Superior temporal gyrus (tissue), 1 donor: ENCODE results near the gene TIAM2.
"Not testable (repeated sequence)": the region's sequence is repeated elsewhere in the genome, so short reads cannot be mapped to it uniquely, and the experiment has no call there.

Experiments used
- DNase-seq: peaks from one replicate; pipeline ENCODE4 v3.0.0-alpha.2; 2016; ENCODE audit errors: extremely low spot score

The TIAM2 gene

DNA sequence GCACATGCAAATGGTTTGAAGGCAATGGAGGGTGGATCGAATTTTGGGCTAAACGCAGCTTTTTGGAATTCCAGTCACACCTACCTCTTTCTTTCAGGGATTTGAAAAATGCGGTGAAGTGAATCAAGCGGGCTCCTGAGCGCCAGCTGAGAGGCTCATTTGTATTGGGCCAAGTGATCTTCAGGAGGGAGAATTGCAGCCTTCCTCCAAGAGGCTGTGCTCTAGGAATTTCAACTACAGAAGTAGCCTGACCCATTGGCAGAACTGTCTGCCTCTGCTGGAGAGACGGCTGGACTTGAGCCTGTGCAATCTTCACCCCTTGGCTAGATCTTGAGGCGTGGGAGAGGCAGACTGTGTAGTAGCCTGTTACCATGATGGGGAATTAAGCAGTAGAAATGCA, 5.7 kb upstream of the TIAM2 start:
- no peak for DNase-seq

- DNase-seq, result no peak
Observed at GRCh38 chr6:154991207-154991606, 3.9 kb upstream of the TIAM2 start.

- DNase-seq, result no peak
Observed at GRCh38 chr6:154993026-154993425, 2.1 kb upstream of the TIAM2 start.

DNA sequence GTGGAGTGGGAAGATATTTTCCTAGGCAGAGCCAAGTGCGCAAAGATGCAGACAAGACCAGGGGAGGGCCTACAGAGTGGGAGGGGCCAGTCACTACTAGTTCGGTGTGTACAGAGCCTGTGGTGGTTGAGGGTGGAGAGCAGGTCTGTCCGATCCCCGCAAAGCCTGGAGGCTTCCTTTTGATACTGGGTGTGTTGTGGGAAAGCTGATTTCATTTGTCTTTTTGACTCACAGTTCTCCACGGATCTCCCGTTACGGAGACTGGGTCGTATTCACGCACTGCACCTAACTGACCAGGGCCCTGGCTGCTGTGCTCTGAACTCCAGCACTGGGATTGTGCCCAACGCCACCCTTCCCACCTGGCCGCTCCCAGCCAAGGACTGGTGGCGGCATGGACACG, 1.4 kb upstream of the TIAM2 start:
- no peak for DNase-seq

DNA sequence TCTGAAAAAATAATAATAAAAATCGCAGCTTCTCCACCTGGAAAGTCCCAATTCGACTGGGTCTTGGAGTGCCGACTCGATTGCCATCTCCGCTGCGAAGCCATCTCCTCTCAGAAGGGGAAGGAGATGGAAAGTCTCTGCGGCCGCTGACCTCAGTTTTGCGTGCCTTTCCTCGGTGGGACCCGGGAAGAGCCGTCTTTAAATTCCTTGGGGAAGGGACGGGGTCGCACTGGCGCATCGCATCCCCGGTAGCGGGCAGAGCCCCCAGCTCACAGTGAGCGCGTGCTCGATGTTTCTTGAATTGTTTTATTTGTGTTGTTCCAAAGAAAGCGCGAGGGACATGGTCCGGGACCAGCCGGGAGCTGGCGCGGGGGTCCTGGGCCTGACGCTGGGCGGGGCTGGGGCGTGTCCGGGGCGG, 270 bp upstream of the TIAM2 start:
- no peak for DNase-seq

GRCh38 chr6:154996016-154996590, 988 bp downstream of the TIAM2 start:
- DNase-seq, result no peak

GRCh38 chr6:154996841-154997311, 1.8 kb downstream of the TIAM2 start:
- no peak for DNase-seq

DNA sequence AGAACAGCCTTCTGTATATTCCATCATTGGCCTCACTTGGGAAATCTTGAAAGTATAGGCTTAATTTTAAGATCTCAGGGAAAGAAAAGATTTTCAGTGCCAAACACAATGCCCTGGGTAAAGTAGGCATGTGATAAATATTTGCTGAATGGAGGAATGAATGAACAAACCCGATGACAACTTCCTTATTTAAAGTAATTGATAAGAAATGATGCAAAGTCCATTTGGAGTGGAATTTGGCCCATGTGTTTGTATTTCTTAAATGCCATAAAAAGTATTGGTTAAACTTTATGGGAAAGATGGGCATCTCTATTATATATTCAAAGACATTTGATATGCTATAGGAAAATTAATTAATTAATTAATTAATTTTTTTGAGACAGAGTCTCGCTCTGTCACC, 3.7 kb downstream of the TIAM2 start:
- no peak for DNase-seq

DNA sequence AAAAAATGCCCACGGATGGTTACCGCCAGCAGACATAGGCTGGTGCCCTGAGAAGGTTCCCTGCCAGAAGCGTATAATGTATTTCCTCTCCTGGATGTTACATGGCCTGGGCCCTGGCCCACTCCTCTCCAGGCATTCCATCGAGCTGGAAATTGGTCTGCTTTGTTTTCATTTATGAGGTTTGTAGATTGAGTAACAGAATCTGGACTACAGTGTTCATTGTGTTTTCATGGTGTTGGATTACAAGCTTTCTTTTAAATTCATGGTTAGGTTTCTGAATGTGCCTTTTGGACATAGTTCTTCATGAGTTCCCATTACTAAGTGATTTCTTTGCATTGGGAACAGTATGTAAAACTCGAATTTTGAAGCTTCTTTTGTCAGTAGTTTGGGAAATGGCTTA, 6.4 kb downstream of the TIAM2 start:
- no peak for DNase-seq

GRCh38 chr6:155001934-155002333, 6.8 kb downstream of the TIAM2 start:
- DNase-seq, result no peak

DNA sequence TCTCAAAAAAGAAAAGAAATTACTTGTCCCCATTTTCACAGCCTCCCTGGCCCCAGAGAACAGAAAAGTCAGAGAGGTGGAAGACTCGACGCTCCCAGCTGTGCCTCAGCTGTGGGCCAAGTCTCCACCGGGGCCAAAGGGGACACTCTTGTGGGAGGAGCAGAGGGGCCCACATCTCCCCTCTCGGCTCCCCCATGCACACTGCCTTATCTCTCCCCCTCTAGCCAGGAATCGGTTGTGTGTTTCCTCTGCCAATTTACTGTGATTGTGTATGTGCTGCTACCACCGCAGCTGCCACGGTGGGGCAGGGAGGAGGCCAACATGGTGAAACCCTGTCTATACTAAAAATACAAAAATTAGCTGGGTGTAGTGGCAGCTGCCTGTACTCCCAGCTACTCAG, 8.4 kb downstream of the TIAM2 start:
- no peak for DNase-seq

DNA sequence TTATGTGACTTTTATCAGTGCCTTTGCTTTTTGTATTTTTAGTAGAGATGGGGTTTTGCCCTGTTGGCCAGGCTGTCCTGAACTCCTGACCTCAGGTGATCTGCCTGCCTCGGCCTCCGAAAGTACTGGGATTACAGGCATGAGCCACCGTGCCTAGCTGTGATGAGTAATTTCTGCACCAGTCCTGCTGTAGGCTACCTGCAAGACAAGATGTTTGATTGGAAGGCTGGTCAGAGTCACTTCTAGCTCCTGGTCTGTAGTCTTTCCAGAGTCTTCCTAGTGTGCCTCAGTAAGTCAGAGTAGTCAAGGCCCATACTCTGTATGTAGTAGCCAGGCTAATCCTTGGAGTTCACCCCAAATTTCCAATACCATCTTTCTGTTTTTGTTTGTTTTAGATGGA, 8.9 kb downstream of the TIAM2 start:
- DNase-seq, result no peak

- no peak for DNase-seq
Observed at GRCh38 chr6:155004576-155005372, 9.7 kb downstream of the TIAM2 start.

- no peak for DNase-seq
Observed at GRCh38 chr6:155008625-155009024, 13.5 kb downstream of the TIAM2 start.

DNA sequence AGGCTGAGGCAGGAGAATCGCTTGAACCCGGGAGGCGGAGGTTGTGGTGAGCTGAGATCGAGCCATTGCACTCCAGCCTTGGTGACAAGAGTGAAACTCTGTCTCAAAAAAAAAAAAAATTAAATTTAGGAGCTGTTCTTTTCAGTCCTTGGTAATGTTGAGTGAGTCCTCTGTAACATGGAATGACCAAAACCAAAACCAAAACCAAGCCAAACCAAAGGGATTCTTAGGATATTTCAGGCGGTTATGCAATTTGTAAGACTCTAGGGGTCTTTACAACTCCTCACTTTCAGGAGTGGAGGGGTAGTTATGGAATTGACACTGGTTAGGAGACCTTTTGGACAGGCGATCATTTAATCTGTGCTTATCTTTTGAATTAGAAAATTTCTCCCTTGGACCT, 15.8 kb downstream of the TIAM2 start:
- no peak for DNase-seq

- DNase-seq, result no peak
Observed at GRCh38 chr6:155011809-155012291, 16.7 kb downstream of the TIAM2 start.

GRCh38 chr6:155013457-155013876, 18.4 kb downstream of the TIAM2 start:
- DNase-seq, result no peak

GRCh38 chr6:155014137-155014536, 19.0 kb downstream of the TIAM2 start:
- DNase-seq, result no peak

- no peak for DNase-seq
Observed at GRCh38 chr6:155014670-155015300, 19.7 kb downstream of the TIAM2 start.

DNA sequence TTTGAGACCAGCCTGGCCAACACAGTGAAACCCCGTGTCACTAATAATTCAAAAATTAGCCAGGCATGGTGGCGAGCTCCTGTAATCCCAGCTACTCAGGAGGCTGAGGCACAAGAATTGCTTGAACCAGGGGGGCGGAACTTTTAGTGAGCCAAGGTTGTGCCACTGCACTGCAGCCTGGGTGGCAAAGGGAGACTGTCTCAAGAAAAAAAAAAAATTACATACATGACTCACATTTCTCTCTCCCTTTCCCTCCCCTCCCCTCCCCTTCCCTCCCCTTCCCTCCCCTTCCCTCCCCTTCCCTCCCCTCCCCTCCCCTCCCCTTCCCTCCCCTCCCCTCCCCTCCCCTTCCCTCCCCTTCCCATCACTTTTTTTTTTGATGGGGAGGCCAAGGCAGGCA, 23.3 kb downstream of the TIAM2 start:
- not testable (repeated sequence) for DNase-seq

GRCh38 chr6:155021680-155022079, 26.6 kb downstream of the TIAM2 start:
- no peak for DNase-seq

- DNase-seq, result no peak
Observed at GRCh38 chr6:155022721-155023120, 27.6 kb downstream of the TIAM2 start.

GRCh38 chr6:155023717-155024116, 28.6 kb downstream of the TIAM2 start:
- DNase-seq, result no peak
